Uterus (tissue), 4 donors: ENCODE data around the gene HYKK. TPM values are rescaled to one million over a fixed set of nuclear protein-coding genes. Genes with fewer than 3 reads are reported as not detected.

ENCODE experiments used
- DNase-seq, 2 donors: peaks; one replicate each; pipeline ENCODE4 v3.0.0-alpha.2; 2019 to 2020
- H3K27ac ChIP-seq, 2 donors: fragments of 200-600 bp; sonication (generic); 1 replicate in 1 of 2; 2 replicates in 1 of 2; pipeline ENCODE4 v1.5.1; 2016 to 2018
- H3K27me3 ChIP-seq, 2 donors: fragments of 200-600 bp; sonication (generic); one replicate each; pipeline ENCODE4 v1.5.1; 2018 to 2019; ENCODE audit warnings: control low read depth in 1 of 2
- H3K36me3 ChIP-seq, 2 donors: fragments of 200-600 bp; sonication (generic); one replicate each; pipeline ENCODE4 v1.5.1; 2019; ENCODE audit warnings: control low read depth in 1 of 2
- H3K4me1 ChIP-seq, 2 donors: fragments of 200-600 bp; sonication (generic); one replicate each; pipeline ENCODE4 v1.5.1; 2018 to 2019; ENCODE audit warnings: control low read depth in 1 of 2
- H3K4me3 ChIP-seq, 2 donors: fragments of 200-600 bp; sonication (generic); 1 replicate in 1 of 2; 2 replicates in 1 of 2; pipeline ENCODE4 v1.5.1; 2018 to 2019; ENCODE audit warnings: mild to moderate bottlenecking in 1 of 2
- H3K9me3 ChIP-seq, 2 donors: fragments of 200-600 bp; sonication (generic); one replicate each; pipeline ENCODE4 v1.5.1; 2019; ENCODE audit warnings: control low read depth in 1 of 2
- POLR2A ChIP-seq, 2 donors: fragments of 450-650 bp; IDR thresholded peaks; one replicate each; pipeline ENCODE4 v1.6.1; 2016; ENCODE audit warnings: antibody characterized with exemption in 2 of 2, mild to moderate bottlenecking in 1 of 2, moderate library complexity in 1 of 2
- intact Hi-C: fragments of 100-400 bp; cut with DNase I; formaldehyde crosslinking; loops from one replicate; pipeline ENCODE4 v1.15.1; 2023; ENCODE audit warnings: low total_unique reads
- total RNA-seq, 4 donors: library from RNA; depleted of rRNA in 3 of 4; stranded (reverse); fragments of >200 nt in 3 of 4; gene quantifications; one replicate each; pipeline versions ENCODE4 v1.1.0 to v1.2.4, GENCODE V29; 2014 to 2023
- TF ChIP-seq, protein P1 (sequence below), 4 experiments: fragments of 200-600 bp in 2 of 4; fragments of 450-650 bp in 2 of 4; sonication (generic) in 2 of 4; IDR thresholded peaks; one replicate each; pipeline ENCODE4 v1.5.1; 2016 to 2019; ENCODE audit warnings: antibody characterized with exemption in 4 of 4, mild to moderate bottlenecking in 2 of 4, moderate library complexity in 1 of 4
- donor health status: DM: yes; HTN: yes; CAD: no.

Gene HYKK, protein sequence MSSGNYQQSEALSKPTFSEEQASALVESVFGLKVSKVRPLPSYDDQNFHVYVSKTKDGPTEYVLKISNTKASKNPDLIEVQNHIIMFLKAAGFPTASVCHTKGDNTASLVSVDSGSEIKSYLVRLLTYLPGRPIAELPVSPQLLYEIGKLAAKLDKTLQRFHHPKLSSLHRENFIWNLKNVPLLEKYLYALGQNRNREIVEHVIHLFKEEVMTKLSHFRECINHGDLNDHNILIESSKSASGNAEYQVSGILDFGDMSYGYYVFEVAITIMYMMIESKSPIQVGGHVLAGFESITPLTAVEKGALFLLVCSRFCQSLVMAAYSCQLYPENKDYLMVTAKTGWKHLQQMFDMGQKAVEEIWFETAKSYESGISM
- 10 to 100 TPM in 3 of 4 donors, 1 to 10 TPM in 1; 8.6 to 28.5 (median 12.6) TPM for total RNA-seq

DNA sequence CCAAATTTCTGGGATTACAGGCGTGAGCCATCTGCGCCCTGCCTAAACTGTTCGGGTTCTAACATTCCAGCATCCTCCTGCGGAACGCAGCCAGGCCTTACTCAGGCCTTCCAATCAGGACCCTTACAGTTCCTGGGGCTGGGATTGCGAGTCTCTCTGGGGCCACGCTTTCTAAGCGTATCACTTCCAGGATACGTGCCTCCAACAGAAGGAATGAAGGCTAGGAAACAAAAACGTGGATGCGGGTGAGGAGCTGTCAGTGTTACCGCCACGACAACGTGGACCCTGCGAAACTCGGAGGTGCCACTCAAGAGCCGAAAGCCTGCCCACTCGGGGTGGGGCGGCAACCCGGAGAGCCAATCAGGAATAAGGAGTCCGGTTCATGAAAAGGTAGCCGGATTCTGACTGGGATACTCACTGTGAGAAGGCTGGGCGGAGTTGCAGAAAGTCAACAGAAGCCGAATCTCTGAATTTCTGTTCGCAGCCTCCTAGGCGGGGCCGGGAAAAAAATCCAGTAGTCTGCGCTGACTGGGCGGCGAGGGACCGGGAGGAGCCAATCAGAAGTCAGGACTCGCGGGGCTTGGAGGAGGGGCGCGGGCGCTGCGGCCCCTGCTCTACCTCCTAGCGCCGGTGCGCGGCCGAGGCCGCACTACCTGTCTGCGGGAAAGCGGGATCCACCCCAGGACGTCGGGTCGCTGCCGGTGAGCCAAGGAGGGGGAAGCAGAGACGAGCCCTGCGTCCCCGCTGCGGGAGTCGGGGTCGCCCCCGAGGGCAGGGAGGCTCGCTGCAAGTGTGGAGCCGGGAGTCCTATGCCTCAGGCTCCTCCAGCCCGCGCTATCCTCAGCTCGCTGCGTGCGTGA, at the start of gene HYKK:
Gene HYKK, plus strand, starts transcription at position 607 of the 860 bp plus-strand sequence. CDS start 5,512 bp downstream, outside the sequence.
- Histone ChIP-seq H3K9me3 (no peaks in the 10 kb centered on the region), H3K36me3 (no peaks in the 10 kb centered on the region), H3K4me3 (peak within 1 kb of the TSS; percentile 77 to 91), H3K4me1 (no peaks in the 10 kb centered on the region), H3K27me3 (no peaks in the 10 kb centered on the region), H3K27ac (peak within 1 kb of the TSS; percentile 72 to 83)
- TF ChIP-seq, protein P1, sequence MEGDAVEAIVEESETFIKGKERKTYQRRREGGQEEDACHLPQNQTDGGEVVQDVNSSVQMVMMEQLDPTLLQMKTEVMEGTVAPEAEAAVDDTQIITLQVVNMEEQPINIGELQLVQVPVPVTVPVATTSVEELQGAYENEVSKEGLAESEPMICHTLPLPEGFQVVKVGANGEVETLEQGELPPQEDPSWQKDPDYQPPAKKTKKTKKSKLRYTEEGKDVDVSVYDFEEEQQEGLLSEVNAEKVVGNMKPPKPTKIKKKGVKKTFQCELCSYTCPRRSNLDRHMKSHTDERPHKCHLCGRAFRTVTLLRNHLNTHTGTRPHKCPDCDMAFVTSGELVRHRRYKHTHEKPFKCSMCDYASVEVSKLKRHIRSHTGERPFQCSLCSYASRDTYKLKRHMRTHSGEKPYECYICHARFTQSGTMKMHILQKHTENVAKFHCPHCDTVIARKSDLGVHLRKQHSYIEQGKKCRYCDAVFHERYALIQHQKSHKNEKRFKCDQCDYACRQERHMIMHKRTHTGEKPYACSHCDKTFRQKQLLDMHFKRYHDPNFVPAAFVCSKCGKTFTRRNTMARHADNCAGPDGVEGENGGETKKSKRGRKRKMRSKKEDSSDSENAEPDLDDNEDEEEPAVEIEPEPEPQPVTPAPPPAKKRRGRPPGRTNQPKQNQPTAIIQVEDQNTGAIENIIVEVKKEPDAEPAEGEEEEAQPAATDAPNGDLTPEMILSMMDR (IDR thresholded peaks at IDR 0.05): peak in 3 of 4 experiments; percentile 17 to 55 (median 26)
- peak in 1 of 2 donors; percentile 57 for TF ChIP-seq POLR2A (IDR thresholded peaks at IDR 0.05)
- intact Hi-C loops: no loop called here
- DNase-seq: peak; percentile 91 to 92

DNA sequence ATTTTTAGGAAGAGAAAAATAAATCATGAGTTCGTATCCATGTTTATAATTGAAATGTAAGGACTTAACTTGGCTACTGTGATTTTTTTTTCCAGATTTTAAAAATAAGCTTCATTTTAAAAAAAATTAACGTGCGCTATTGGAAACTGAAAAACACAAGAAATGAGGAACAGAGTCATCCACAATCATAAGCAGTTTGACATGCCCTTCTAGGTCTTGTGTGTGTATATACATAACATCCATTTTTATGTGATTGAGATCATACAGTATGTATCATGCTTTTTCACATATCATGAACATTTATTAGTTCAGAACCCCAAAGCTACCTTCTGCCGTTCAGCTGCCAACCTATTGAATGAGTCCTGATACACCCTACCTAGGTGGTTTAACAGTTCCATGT, 46.6 kb upstream of the HYKK start:
- Histone ChIP-seq H3K4me3 (no peak overlapping the region), H3K9me3 (no peaks in the 10 kb centered on the region), H3K36me3 (no peaks in the 10 kb centered on the region), H3K27me3 (no peaks in the 10 kb centered on the region), H3K27ac (no peak overlapping the region), H3K4me1 (no peaks in the 10 kb centered on the region)
- TF ChIP-seq, protein P1 (IDR thresholded peaks at IDR 0.05): no peak
- no peak for TF ChIP-seq POLR2A (IDR thresholded peaks at IDR 0.05)
- no peak for DNase-seq
- intact Hi-C loops: no loop called here

DNA sequence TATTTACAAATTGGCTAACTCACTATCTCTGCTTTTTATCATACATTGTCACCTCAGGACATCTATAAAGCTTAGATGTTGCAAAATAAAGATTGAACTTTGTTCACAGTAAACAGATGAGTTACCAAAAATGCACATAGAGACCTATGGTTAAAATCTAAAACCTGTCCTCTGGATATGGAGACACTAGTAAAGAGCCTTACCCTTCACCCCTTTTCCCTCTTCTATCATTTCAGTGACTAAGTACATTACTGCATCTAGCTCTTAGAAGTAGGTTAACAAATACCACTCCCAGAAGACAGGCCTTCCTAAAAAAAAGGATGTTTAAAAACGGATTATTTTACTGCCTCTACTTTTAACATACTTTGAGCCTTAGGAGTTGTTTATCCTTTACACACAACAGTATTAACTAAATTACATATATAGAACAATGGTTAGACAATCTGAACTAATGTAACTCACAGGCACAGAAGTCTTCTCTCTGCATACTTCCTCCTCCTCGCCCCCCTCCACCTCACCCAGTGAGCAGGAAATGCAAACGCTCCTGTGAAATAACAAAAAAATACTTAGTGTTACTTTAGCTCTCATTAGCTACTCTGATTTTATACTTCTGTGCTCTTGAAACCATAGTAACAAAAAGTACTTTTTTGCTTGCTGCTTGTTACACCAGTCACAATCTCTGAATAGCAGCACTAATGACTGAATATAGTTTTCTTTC, 46.0 kb upstream of the HYKK start:
- H3K4me1 ChIP-seq: no peaks in the 10 kb centered on the region
- no peaks in the 10 kb centered on the region for H3K27me3 ChIP-seq
- TF ChIP-seq POLR2A (IDR thresholded peaks at IDR 0.05): no peak
- TF ChIP-seq, protein P1 (IDR thresholded peaks at IDR 0.05): no peak
- no peaks in the 10 kb centered on the region for H3K9me3 ChIP-seq
- DNase-seq: no peak
- H3K4me3 ChIP-seq: no peak overlapping the region
- intact Hi-C loops: no loop called here
- H3K36me3 ChIP-seq: no peaks in the 10 kb centered on the region
- no peak overlapping the region for H3K27ac ChIP-seq

DNA sequence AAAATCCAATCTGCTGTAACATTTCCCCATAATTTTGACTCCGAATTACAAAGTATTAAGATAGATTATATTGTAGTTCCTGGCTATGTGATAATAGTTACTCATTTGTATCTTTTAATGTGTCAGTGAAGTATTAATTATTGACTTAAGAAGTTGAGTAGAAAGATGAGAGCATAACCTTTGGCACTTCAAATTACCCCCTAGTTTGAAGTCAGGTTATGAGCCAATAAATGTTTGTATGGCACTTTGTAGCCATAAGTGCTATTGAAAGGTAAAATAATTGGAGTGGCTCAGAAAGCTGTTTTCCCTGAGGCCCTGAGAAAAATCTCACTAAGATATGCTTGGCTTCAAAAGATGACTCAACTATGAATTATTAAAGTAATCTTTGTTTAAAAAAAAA, 38.3 kb upstream of the HYKK start:
- H3K4me1 ChIP-seq: no peaks in the 10 kb centered on the region
- intact Hi-C loops: no loop called here
- no peak for DNase-seq
- no peak for TF ChIP-seq POLR2A (IDR thresholded peaks at IDR 0.05)
- TF ChIP-seq, protein P1 (IDR thresholded peaks at IDR 0.05): no peak
- H3K4me3 ChIP-seq: no peak overlapping the region
- H3K36me3 ChIP-seq: no peaks in the 10 kb centered on the region
- H3K9me3 ChIP-seq: no peaks in the 10 kb centered on the region
- H3K27ac ChIP-seq: no peak overlapping the region
- H3K27me3 ChIP-seq: no peaks in the 10 kb centered on the region
